Endometrial microvascular endothelial cells (primary cell): ENCODE measurements around the gene CD96. TPM values are rescaled to one million over a fixed set of nuclear protein-coding genes. Genes with fewer than 3 reads are reported as not detected.
"Not testable (repeated sequence)": the region's sequence is repeated elsewhere in the genome, so short reads cannot be mapped to it uniquely, and the experiment has no call there.

Source experiments
- in situ Hi-C: cut with HindIII; loops from 2 replicates; pipeline ENCODE4 v1.10.0; 2017; ENCODE audit warnings: low sequenced_read_pairs, low pct_unique_long_range_greater_than_20kb; ENCODE audit errors: inconsistent ontology term
- total RNA-seq: library from RNA; depleted of rRNA; stranded (reverse); fragments of >200 nt; gene quantifications from one replicate; pipeline ENCODE4 v1.2.3, GENCODE V29; 2015; ENCODE audit errors: inconsistent ontology term

Gene CD96
- total RNA-seq, 1 donor from 2014 or later: not detected

DNA sequence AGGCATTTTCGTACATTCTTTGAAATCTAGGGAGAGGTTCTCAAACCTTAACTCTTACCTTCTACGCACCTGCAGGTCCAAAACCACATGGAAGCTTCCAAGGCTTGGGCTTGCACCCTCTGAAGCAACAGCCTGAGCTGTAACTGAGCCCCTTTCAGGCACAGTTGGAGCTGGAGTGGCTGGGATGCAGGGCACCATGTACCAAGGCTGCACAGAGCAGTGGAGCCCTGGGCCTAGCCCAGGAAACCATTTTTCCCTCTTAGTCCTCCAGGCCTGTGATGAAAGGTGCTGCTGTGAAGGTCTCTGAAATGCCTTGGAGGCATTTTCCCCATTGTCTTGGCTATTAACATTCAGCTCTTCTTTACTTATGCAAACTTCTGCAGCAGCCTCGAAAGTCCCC is 120.0 kb downstream of the CD96 start:
- in situ Hi-C loops: no loop called here

DNA sequence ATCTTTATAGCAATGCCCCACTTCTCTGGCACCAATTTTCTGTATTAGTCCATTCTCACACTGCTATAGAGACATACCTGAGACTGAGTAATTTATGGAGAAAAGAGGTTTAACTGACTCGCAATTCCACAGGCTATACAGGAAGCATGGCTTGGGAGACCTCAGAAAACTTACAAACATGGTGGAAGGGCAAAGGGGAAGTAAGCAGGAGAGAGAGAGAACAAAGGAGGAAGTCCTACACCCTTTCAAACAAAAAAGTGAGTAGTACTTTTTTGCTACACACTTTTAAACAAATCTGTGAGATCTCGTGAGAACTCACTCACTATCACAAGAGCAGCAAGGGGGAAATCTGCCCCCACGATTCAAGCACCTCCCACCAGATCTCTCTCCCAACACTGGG is 120.9 kb downstream of the CD96 start:
- in situ Hi-C loops: no loop called here

DNA sequence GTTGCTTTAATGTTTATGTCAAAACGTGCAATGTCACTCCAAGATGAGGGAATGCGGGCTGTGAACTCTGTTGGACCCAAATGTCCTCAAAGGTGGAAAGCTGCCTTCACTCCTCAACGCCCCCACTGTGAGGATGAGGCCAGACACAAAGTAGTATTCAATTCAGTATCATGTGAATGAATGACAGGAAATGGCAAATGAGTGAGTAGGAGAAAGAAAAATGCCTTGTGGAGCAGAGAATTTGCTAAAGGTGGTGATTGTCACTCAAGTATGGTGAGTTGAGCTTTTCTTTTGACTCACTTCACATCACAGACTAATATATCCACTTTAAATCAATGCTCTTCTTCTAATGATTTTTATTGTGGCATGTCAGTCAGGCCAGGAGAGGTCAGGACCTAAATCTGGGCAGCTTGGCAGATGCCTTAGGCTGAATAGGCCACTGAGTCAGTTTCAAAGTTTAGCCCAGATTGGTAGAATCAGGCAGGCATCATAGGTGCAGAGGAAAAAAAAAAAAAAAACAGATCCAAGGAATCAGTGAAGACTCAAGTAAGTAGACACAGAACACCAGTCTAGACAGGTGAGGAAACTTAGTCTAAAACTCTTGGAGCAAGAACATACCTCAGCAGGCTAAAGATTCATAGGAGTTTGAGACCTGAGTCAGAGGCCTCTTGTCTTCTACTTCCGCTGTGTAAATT is 124.2 kb downstream of the CD96 start:
- in situ Hi-C loops: no loop called here

DNA sequence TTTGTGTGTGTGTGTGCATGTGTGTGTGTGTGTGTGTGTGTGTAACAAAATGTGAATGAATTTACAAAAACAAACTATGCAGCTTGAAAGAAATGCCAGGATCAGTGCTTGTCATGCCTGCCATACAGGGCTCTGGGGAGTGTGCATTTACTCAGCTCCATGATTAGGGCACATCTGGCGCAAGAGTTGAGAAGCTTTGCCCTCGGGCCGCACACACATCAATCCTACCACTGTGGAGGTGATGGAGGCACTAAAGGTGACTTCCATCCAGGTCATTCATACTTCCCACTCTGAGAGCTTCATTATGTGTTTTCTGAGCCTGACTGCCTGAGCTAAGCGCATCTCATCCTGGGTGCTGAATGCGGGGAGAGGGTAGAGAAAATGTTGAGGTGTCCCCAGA is 125.2 kb downstream of the CD96 start:
- in situ Hi-C loops: no loop called here

DNA sequence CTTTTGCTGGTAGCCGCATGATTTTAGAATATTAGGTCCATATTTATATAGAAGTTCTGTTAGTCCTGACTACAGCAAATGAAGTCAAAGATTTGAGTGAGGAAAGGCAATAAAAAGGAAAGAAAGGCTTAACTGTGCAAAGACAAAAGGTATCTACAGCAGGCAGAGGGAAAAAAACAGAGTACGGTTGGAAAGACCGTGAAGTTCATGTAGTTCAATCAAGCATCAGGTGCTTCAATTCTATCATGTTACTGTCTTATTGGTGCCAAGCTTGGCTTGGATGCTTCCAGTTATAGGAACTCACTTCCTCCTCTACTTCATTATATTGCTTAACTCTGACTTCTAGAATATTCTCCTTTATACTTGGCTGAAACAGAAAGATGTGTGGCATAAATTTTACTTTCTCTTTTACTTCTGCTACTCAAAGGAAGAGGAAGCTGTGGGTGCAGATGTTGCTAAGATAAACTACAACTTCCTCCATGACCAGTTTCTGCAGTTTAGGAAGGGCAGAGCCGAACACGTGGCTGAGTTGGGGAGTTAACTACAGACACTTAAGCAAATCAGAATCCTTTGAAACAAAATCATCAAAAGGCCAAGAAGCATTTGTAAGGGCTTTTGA is 125.7 kb downstream of the CD96 start:
- in situ Hi-C loops: no loop called here

DNA sequence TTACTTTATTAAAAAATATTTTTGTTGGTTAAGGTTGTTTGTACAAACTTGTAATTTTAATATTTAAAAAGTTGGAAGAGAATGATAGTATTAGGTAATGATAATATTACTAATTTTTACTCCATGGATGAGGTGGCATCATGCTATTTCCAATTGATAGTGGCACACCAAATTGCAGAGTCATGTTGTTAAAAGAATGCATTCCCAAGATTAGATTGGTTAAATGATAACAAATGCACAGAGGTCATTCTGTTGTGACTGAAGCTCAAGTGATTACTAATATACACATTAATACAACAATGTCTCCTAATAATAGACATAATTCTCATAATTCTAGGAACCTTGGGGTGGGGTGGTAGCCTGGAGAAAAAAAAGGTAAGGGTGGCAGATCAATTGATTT is 126.3 kb downstream of the CD96 start:
- in situ Hi-C loops: no loop called here

DNA sequence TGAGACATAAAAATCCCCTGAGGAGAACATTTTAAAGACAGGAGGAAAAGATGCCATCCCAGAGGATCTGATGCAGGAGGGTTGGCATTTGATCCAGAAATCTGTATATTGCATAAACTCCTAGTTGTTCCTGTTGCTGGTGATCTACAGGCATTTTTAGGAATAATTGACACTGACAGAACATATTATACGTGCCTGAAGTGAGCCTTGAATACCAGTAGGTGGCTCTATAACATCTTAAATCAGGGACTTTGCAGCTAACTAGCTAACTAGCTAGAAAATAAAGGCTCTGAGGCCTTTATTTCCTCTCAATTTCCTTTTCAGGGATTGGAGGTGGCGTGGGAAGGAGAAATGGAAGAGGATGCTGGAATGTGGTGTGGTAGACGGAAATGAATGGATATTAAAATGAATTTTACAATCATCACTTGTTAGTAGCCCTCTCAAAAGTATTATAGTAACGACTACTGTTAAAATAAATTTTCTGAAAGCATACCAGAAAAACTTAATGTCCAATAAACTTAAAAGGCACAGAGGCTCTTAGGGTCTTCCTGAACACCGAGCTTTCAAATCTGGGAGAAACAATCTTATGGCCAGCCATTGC is 127.0 kb downstream of the CD96 start:
- in situ Hi-C loops: no loop called here

DNA sequence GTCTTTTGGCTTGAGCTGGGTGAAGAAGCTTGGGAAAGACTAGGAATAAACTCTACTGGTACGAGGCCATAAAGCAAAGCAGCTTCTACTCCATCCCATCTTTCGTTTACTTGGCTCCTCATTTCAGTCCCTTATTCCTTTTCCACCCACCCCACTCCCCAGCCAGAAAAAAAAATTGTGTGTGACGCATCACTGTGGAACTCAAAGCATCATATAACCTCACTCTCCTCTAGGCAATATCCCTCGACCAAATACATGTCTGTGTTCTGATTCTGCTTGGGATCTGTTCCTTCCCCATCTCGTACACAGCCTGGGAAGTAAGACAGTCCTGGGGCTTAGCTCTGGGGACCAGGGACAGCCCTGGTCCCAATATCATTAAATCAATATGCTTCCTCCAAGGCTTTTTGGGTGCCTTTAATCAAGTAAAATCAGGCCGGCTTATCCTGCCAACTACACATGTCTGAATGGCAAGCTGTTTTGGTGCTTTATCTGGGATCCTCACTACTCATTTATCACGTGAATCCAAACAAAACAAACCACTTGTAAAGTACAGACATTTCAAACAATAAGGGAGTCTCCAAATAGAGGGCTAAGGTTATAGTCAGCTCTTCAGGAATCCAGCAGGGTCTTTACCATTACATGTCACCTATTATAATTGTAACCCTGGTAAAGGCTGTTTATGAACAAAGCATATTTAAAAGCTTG is 128.1 kb downstream of the CD96 start:
- in situ Hi-C loops: no loop called here

DNA sequence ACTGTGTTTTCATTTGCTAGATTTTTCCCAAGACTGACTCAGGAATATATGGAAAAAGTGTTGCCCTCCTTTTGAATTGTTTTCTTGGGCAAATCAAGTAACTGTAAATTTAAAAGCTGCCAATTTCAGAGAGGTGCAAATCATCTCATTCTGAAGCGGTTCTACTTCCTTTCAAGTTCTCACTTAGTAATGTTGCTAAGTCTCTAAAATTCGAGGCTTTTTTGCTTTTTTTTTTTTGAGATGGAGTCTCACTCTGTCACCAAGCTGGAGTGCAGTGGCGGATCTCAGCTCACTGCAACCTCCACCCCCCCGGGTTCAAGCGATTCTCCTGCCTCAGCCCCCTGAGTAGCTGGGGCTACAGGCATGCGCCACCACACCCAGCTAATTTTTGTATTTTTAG is 130.5 kb downstream of the CD96 start:
- in situ Hi-C loops: not testable (repeated sequence)

DNA sequence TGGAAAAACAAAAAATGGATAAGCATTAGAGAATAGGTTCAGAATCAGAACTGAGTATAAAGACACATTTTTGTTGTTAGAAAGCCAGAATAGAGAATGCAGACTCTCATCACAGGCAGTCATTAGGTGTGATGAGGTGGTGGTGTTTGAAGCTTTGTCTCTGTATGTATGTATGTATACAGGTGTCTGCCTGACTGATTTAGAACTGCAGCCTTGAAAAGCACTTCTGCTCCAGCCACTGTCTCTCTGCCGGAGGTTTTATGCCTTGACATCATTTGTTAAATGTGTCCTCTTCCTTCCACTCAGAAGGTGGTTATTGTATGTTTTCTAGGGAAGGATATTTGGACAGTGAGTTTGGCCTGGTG is 133.8 kb downstream of the CD96 start:
- in situ Hi-C loops: no loop called here

DNA sequence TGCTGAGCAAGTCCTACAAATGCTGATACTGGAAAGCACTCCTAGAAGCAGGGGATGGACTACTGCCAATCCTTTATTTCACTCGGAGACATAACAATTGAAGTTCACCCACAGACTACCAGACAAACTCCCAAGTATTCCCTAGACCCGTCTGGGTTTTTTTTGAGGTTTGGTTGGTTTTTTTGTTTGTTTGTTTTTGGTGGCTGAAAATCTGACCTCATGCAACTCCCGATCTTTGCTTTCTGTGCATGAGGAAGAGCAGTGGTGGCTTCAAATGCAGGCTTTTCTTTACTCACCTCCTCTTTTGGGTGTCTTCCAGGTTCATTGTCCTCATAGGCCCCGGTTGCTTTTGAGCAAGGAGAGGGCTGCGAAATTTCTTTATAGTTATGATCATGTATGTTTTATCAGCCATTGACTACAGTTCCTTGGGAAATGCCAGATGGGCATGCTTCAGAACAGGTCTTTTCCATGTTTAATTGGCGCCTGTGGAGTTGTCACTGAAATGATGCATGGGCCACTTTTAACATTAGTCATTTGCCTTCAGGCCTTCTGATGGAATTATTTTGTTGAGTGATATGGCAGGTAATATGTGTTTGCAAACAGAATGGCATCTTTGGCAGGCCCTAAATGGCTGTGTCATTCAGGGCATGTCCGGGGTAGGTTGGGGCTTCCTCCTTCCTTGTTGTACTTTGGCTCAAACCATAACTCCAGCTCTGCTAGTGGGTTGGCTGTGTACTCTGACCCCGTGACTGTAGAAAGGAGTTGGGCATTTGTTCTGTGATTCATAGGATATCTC is 134.4 kb downstream of the CD96 start:
- in situ Hi-C loops: no loop called here

DNA sequence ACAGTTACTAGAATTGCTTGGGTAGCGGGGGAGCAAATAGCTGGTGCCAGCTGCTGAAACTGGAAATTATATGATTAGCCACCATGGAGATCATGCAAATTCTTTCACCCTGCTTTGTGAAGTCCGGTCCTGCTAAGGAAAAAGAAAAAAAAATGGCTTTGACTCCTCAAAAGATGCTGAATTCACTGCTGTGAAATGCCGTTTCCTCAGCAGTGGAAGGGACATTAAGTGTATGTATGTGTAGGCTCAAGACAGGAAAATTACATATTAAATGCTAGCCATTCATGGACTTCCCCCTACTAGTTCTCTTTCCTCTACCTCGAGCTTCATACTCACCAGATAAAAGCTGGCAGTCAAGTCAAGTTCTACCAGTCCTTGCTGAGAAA is 135.0 kb downstream of the CD96 start:
- in situ Hi-C loops: no loop called here

DNA sequence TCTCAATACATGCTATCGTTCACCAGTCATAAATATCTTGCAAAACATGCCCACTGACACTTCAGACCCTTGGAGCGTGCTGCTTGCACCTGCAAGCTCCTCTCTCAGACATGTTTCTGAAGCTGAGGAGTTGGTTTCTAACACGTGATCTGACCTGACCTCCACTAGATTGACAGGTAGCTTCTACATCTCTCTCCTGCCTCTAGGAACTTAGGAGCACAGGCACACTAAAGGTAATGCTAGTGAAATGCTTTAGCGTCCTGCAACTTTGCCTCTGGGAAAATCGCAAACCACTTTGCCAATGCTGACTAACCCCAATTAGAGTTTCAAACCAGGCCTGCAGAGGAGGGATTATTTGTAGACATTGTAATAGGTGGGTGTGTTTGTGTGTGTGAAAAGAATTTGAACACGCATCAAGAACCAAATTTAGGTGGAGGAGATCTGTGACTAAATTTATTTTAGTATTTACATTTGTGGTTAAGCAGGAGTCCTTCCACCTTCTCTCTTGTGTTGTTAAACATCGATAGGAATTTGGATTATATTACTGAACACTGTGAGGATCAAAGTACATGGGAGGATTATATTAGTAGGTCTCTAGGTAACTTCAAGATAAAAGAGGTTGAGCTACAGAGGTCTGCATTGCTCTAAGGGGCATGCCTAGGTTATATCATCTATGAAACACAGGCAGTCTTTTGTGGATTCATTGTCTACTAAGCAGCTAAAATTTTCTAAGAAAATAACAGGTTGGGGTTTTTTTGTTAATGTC is 139.8 kb downstream of the CD96 start:
- in situ Hi-C loops: no loop called here

DNA sequence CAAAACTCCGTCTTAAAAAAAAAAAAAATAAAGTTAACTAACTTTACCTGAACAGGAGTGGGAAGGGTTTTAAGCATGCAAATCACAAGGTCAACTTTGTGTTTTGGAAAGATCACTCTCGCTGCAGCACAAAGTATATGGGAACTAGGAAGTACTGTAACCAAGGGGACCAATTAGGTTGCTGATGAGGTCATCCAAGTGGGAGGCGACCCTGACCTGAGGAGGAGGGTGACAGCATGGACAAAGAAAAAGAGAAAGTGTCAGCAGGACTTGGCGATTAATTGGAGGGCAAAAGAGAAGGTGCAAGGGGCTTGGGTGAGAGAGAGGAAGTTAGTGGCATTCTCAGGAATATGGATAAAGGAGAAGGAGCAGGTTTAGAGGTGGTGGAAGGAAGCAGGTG is 142.6 kb downstream of the CD96 start:
- in situ Hi-C loops: no loop called here

DNA sequence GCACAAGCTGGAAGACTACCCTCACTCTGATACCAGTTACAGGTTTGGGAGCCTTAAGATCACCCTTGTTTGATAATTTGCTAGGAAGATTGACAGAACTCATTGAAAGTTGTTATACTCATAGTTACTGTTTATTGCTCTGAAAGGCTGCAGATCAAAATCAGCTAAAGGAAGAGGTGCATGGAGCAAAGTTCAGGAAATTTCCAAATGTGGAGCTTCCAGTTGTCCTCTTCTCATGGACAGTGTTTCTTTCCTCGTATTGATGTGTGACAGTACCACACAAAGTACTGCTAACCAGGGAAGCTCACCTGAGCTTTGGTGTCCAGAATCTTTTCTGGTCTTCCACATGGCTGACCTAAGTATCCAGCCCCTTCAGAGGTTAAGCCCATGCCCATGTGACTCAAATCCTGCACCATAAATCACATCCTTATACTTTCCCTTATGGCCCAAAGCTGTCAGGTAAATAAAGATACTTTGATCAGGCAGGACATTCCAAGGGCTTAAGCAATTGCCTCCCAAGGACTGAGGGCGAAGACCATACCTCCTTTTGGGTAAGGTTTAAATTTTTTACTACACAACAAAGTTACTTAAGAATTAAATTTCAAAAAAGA is 146.3 kb downstream of the CD96 start:
- in situ Hi-C loops: no loop called here

DNA sequence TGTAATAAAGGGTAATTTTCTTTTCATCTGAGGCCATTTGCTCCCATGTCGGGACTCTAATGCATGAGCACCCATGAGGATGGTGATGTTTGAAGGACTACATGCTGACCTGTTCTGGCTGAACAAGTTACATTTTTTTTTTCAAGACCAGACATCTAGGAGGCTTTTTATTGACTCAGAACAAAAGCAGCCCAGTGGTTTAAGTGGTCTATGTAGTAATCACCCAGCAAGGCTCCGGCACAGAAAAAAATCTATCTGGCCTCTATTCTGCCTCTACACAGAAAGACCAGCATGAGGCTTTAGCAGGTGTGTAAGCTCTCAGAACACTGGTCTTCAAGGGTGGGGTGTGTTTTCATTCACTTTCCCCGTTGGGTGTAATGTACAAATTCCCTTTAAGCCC is 148.2 kb downstream of the CD96 start:
- in situ Hi-C loops: no loop called here

DNA sequence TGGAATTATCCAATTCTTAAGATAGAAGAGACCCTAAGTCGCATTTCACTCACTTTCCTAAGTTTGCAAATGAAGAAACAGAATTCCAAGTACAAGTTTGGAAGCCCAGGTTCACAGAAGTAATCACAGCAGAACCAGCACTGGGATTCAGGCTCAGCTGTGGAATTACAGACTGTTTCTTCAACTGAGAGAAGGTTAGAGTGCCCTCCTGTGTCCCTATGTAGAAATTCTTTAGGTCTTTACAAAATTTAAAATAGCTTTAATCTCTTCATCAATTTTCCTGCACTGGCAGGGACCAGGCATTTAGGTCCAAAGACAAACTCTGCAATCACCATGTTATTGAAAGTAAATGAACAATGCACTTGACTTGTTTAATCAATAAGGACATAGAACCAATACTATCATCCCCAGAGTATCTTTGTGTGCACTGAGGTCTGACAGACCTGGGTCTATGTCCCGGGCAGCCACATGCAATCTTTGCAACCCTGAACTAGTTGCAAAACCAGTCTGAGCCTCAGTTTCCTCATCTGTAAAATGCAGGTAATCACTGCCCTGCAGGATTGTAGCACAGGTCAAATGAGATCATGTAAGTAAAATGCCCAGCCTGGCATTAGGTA is 149.4 kb downstream of the CD96 start:
- in situ Hi-C loops: no loop called here
